ENCODE data around the gene SLC8A2. TPM values are rescaled to one million over a fixed set of nuclear protein-coding genes. Genes with fewer than 3 reads are reported as not detected.

The SLC8A2 gene
- total and polyA plus RNA-seq, 2 of the 8 experiments (the other 6 are each of a cell fraction or from before 2014, with no cell fraction given) = 7.3 to 12.4 TPM

DNA sequence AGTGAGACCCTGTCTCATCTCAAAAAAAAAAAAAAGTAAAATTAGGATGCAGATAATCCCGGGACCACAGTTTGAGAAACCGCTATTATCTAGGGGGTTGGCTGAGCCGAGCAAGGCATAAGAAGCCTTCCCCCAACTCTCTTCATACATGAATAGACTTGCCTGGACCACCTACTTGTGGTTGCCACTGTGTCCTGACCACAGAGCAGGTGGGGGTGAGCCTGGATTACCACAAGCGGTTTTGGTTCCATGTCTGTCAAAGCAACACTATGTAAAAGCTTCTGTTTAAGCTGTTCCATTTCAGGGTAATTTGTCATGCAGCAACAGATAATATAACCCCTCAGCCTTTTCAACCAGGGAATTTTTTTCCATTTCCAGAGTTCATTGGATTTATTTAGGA lies 46.4 kb upstream of the SLC8A2 start:
- FAIRE-seq (no peak), DNase-seq (ENCODE audit: low read depth in 1 of 2, low spot score in 2 of 2) (no peak)
- Histone ChIP-seq H3K9ac (replicated peaks in 1 of 4; ENCODE audit: extremely low read depth in 1 of 4, low read depth in 3 of 4, low read length in 3 of 4) (no peak overlapping the region), H3K56ac (replicated peaks; ENCODE audit: insufficient read length, low read depth, low read length) (no peak overlapping the region), H3K4me3 (ENCODE audit: extremely low read depth in 1 of 4, insufficient read depth in 2 of 4, low read depth in 3 of 4, low read length in 4 of 4) (no peak overlapping the region), H3K36me3 (ENCODE audit: control insufficient read depth in 2 of 4, insufficient read depth in 4 of 4, low read length in 3 of 4) (0 out of 8 replicates have a peak, but pooled peaks cover 0 to 2% (median 0%) of the 10 kb centered on the region in 4 experiments), H3K14ac (ENCODE audit: insufficient read length) (no peak overlapping the region), H3K4me1 (replicated peaks in 1 of 4; ENCODE audit: control insufficient read depth in 3 of 4, insufficient read depth in 4 of 4, low read length in 3 of 4) (peaks cover 3 to 6% (median 4%) of the 10 kb centered on the region in 4 experiments; a peak in 6 of 7 replicates), H3K9me3 (ENCODE audit: insufficient read depth in 2 of 2, low read depth in 1 of 2, low read length in 1 of 2) (no peaks in the 10 kb centered on the region), H4K91ac (replicated peaks; ENCODE audit: insufficient read length, low read length) (no peak overlapping the region), H3K4ac (replicated peaks; ENCODE audit: insufficient read length, low read depth, low read length) (no peak overlapping the region), H2BK20ac (ENCODE audit: low read length) (no peak overlapping the region), H3K79me2 (ENCODE audit: control insufficient read depth in 1 of 2, insufficient read depth in 2 of 2, low read length in 2 of 2) (peaks cover 3 to 14% of the 10 kb centered on the region in 2 experiments; a peak in 3 of 4 replicates), H3K23me2 (ENCODE audit: low read depth, low read length) (peaks cover 6% of the 10 kb centered on the region; the same call in 1 of the 2 replicates), H3K27ac (ENCODE audit: low read depth, low read length) (no peak overlapping the region), H4K5ac (ENCODE audit: insufficient read length, low read depth, low read length) (no peak overlapping the region), H2AFZ (ENCODE audit: low read length) (no peak overlapping the region), H2BK120ac (replicated peaks; ENCODE audit: low read depth, low read length) (no peak overlapping the region), H2BK5ac (ENCODE audit: low read depth, low read length) (no peak overlapping the region), H3K23ac (ENCODE audit: insufficient read length) (no peak overlapping the region), H4K8ac (ENCODE audit: extremely low read depth, insufficient read depth, low read length) (no peak overlapping the region), H2AK5ac (ENCODE audit: low read depth, low read length) (no peak overlapping the region), H4K20me1 (replicated peaks in 1 of 2; ENCODE audit: control insufficient read depth in 1 of 2, insufficient read depth in 2 of 2, low read length in 2 of 2) (peaks cover 0 to 10% of the 10 kb centered on the region in 2 experiments), H3K4me2 (ENCODE audit: insufficient read depth in 1 of 2, low read depth in 2 of 2, low read length in 2 of 2) (no peak overlapping the region), H3K27me3 (replicated peaks in 1 of 4; ENCODE audit: control insufficient read depth in 3 of 4, extremely low read depth in 1 of 4, insufficient read depth in 3 of 4, low read length in 3 of 4) (no peaks in the 10 kb centered on the region), H3K79me1 (ENCODE audit: low read depth, low read length) (peaks cover 11% of the 10 kb centered on the region), H2BK12ac (ENCODE audit: low read depth, low read length) (no peak overlapping the region), H2BK15ac (ENCODE audit: low read length) (no peak overlapping the region), H3K18ac (ENCODE audit: extremely low read depth, low read length) (no peak overlapping the region)
- CTCF ChIA-PET (ENCODE audit: partially characterized antibody) = interaction anchor here (0.6 to 4.1 kb wide), 11 partner anchors 9 to 195 kb away, joined by 3 to 21 read pairs (median 4); partner anchors contain the start of genes EHD2 and KPTN
- POLR2A ChIA-PET (ENCODE audit: partially characterized antibody) = interaction anchor here (1.0 kb wide), 1 partner anchor 35 kb away, joined by 3 read pairs; no protein-coding TSS in a partner anchor
- WGBS, 2 experiments (ENCODE audit: extremely low coverage in 1 of 2, insufficient coverage in 1 of 2, insufficient read length in 1 of 2, insufficient replicate concordance in 2 of 2, low coverage in 1 of 2, low lambda C conversion rate in 2 of 2, missing lambda C conversion rate in 1 of 2) = 90% methylated on average over 4 of the region's 4 CpGs; no CpG with 5 or more reads in 1 of the 2 experiments
- TF ChIP-seq SIN3A (conservative IDR thresholded peaks at IDR 0.05 in 1 of 2, IDR thresholded peaks at IDR 0.05 in 1 of 2; ENCODE audit: low read depth in 1 of 2, low read length in 2 of 2) (no peak), CHD2 (IDR thresholded peaks at IDR 0.05; ENCODE audit: low read length) (no peak), KDM5A (IDR thresholded peaks at IDR 0.05; ENCODE audit: low read length) (no peak), SRF (IDR thresholded peaks at IDR 0.05; ENCODE audit: low read depth, low read length) (no peak), RFX5 (IDR thresholded peaks at IDR 0.05; ENCODE audit: borderline replicate concordance, low read depth, low read length) (no peak), TAF7 (optimal IDR thresholded peaks at IDR 0.05; ENCODE audit: borderline replicate concordance, low read depth, low read length) (no peak), SUZ12 (IDR thresholded peaks at IDR 0.05; ENCODE audit: low read length) (no peak), CREB1 (IDR thresholded peaks at IDR 0.05) (no peak), TEAD4 (IDR thresholded peaks at IDR 0.05; ENCODE audit: low read depth, low read length) (no peak), ATF2 (IDR thresholded peaks at IDR 0.05; ENCODE audit: low read length) (no peak)
- TF ChIP-seq, protein P1, sequence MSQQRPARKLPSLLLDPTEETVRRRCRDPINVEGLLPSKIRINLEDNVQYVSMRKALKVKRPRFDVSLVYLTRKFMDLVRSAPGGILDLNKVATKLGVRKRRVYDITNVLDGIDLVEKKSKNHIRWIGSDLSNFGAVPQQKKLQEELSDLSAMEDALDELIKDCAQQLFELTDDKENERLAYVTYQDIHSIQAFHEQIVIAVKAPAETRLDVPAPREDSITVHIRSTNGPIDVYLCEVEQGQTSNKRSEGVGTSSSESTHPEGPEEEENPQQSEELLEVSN (IDR thresholded peaks at IDR 0.05) = no peak
